Smooth muscle cell (in vitro differentiated cells): ENCODE data around the gene CCL7. TPM values are rescaled to one million over a fixed set of nuclear protein-coding genes. Genes with fewer than 3 reads are reported as not detected.

Source experiments
- DNase-seq: peaks from one replicate; lab custom pipeline; 2025; ENCODE audit not compliant: unreplicated experiment; lab: John Stamatoyannopoulos, UW
- H2AFZ ChIP-seq: fragments of 200-600 bp; sonication (generic); 2 replicates; pipeline ENCODE4 v1.6.0; 2016; ENCODE audit warnings: antibody characterized with exemption, low read depth, mild to moderate bottlenecking
- H3F3A ChIP-seq: fragments of 200-600 bp; sonication (generic); 2 replicates; pipeline ENCODE4 v1.6.0; 2017; ENCODE audit warnings: antibody characterized with exemption, low read depth
- H3K27ac ChIP-seq: fragments of 200-600 bp; sonication (generic); 2 replicates; pipeline ENCODE4 v1.5.1; 2016; ENCODE audit warnings: low read depth, mild to moderate bottlenecking
- H3K27me3 ChIP-seq: fragments of 200-600 bp; sonication (generic); 2 replicates; pipeline ENCODE4 v1.6.1; 2016; ENCODE audit warnings: low read depth, mild to moderate bottlenecking
- H3K36me3 ChIP-seq: fragments of 200-600 bp; sonication (generic); 2 replicates; pipeline ENCODE4 v1.5.1; 2016; ENCODE audit warnings: low read depth
- H3K4me1 ChIP-seq: fragments of 200-600 bp; sonication (generic); 2 replicates; pipeline ENCODE4 v1.5.1; 2016; ENCODE audit warnings: low read depth
- H3K4me2 ChIP-seq: fragments of 200-600 bp; sonication (generic); 2 replicates; pipeline ENCODE4 v1.6.0; 2016; ENCODE audit warnings: mild to moderate bottlenecking
- H3K4me3 ChIP-seq: fragments of 200-600 bp; sonication (generic); 2 replicates; pipeline ENCODE4 v1.5.1; 2016; ENCODE audit warnings: mild to moderate bottlenecking
- H3K79me2 ChIP-seq: fragments of 200-600 bp; sonication (generic); 2 replicates; pipeline ENCODE4 v1.6.0; 2016; ENCODE audit warnings: low read depth, mild to moderate bottlenecking
- H3K9ac ChIP-seq: fragments of 200-600 bp; sonication (generic); 2 replicates; pipeline ENCODE4 v1.6.0; 2016; ENCODE audit warnings: low read depth
- H3K9me3 ChIP-seq: fragments of 200-600 bp; sonication (generic); replicated peaks from 2 replicates; pipeline ENCODE4 v1.5.1; 2016; ENCODE audit warnings: low read depth
- H4K20me1 ChIP-seq: fragments of 200-600 bp; sonication (generic); 2 replicates; pipeline ENCODE4 v1.6.0; 2016; ENCODE audit warnings: low read depth
- WGBS: methylation state at CpG from one replicate; pipeline ENCODE4 v1.1.7; 2016; ENCODE audit warnings: low lambda C conversion rate; 5-methylcytosine and 5-hydroxymethylcytosine counted together
- polyA plus RNA-seq: library from polyadenylated mRNA; unstranded; fragments of >200 nt; fragmentation: Nextera tagmentation; extraction: Ambion mirVana; gene quantifications from 2 replicates; pipeline ENCODE4 v1.2.1, GENCODE V29; 2016
- total RNA-seq: library from RNA; depleted of rRNA; stranded (reverse); fragments of >200 nt; gene quantifications from 2 replicates; pipeline ENCODE4 v1.2.3, GENCODE V29; 2014
- TF ChIP-seq, protein P1 (sequence below): fragments of 200-600 bp; sonication (generic); IDR thresholded peaks from 2 replicates; pipeline ENCODE4 v1.5.1; 2017; ENCODE audit warnings: borderline replicate concordance, mild to moderate bottlenecking, antibody characterized with exemption; ENCODE audit not compliant: insufficient read depth, poor library complexity, severe bottlenecking

The CCL7 gene
- total and polyA plus RNA-seq, 2 experiments from 2014 or later, result 0.31 to 0.74 TPM

- H3K27me3 ChIP-seq, result no peaks in the 10 kb centered on the region
- H3K4me1 ChIP-seq, result no peaks in the 10 kb centered on the region
- TF ChIP-seq, protein P1, sequence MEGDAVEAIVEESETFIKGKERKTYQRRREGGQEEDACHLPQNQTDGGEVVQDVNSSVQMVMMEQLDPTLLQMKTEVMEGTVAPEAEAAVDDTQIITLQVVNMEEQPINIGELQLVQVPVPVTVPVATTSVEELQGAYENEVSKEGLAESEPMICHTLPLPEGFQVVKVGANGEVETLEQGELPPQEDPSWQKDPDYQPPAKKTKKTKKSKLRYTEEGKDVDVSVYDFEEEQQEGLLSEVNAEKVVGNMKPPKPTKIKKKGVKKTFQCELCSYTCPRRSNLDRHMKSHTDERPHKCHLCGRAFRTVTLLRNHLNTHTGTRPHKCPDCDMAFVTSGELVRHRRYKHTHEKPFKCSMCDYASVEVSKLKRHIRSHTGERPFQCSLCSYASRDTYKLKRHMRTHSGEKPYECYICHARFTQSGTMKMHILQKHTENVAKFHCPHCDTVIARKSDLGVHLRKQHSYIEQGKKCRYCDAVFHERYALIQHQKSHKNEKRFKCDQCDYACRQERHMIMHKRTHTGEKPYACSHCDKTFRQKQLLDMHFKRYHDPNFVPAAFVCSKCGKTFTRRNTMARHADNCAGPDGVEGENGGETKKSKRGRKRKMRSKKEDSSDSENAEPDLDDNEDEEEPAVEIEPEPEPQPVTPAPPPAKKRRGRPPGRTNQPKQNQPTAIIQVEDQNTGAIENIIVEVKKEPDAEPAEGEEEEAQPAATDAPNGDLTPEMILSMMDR, result no peak
- H3K9ac ChIP-seq, result no peak overlapping the region
- 44% methylated on average over 4 of the region's 4 CpGs for WGBS
- no peak for DNase-seq
- no peaks in the 10 kb centered on the region for H3K9me3 ChIP-seq
- no peak overlapping the region for H3K27ac ChIP-seq
- no peak overlapping the region for H2AFZ ChIP-seq
- H3K4me3 ChIP-seq, result no peak overlapping the region
- H3K4me2 ChIP-seq, result no peak overlapping the region
- no peaks in the 10 kb centered on the region for H3K79me2 ChIP-seq
- no peaks in the 10 kb centered on the region for H3K36me3 ChIP-seq
- no peaks in the 10 kb centered on the region for H4K20me1 ChIP-seq
- H3F3A ChIP-seq, result no peaks in the 10 kb centered on the region
Measured at GRCh38 chr17:34260861-34261260, 9.2 kb upstream of the CCL7 start.

- 92% methylated on average over 5 of the region's 5 CpGs for WGBS
- DNase-seq, result no peak
- Histone ChIP-seq H3K4me1 (no peaks in the 10 kb centered on the region), H3K4me3 (no peak overlapping the region), H3K27me3 (no peaks in the 10 kb centered on the region), H3K9me3 (no peaks in the 10 kb centered on the region), H3K79me2 (no peaks in the 10 kb centered on the region), H2AFZ (no peak overlapping the region), H3K36me3 (no peaks in the 10 kb centered on the region), H3F3A (no peaks in the 10 kb centered on the region), H3K9ac (no peak overlapping the region), H4K20me1 (no peaks in the 10 kb centered on the region), H3K4me2 (no peak overlapping the region), H3K27ac (no peak overlapping the region)
- TF ChIP-seq, protein P1, result no peak
Measured at GRCh38 chr17:34261568-34262337, 8.3 kb upstream of the CCL7 start.

- Histone ChIP-seq H3K4me1 (no peaks in the 10 kb centered on the region), H4K20me1 (no peaks in the 10 kb centered on the region), H2AFZ (no peak overlapping the region), H3K4me2 (no peak overlapping the region), H3K4me3 (no peak overlapping the region), H3F3A (no peaks in the 10 kb centered on the region), H3K9ac (no peak overlapping the region), H3K9me3 (no peaks in the 10 kb centered on the region), H3K27me3 (no peaks in the 10 kb centered on the region), H3K27ac (no peak overlapping the region), H3K36me3 (no peaks in the 10 kb centered on the region), H3K79me2 (no peaks in the 10 kb centered on the region)
- TF ChIP-seq, protein P1, result no peak
- WGBS, result 44% methylated on average over 3 of the region's 3 CpGs
- no peak for DNase-seq
Measured at GRCh38 chr17:34265711-34266110, 4.3 kb upstream of the CCL7 start.

DNA sequence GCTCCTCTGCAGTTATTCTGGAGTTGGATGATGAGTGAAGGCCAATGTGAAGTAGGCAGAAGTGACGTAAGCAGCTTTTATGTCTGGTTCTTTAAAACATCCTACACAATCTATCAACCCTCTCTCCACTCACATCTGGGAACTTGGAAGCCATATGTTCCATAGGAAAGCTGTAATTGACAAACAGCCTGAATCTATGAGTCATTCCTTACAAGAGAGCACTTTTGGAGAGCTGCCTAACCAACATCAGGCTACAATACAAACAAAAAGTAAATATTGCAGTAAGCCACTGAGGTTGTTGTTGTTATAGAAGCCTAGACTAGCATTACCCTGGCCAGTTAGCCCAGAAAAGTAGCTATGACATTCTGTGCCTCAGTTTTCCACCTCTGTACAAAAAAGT lies 5.9 kb downstream of the CCL7 start:
- TF ChIP-seq, protein P1, result no peak
- no peaks in the 10 kb centered on the region for H3K27me3 ChIP-seq
- H4K20me1 ChIP-seq, result no peaks in the 10 kb centered on the region
- no peaks in the 10 kb centered on the region for H3K79me2 ChIP-seq
- DNase-seq, result no peak
- H3K4me2 ChIP-seq, result no peak overlapping the region
- H3K4me3 ChIP-seq, result no peak overlapping the region
- WGBS, result 0% methylated on average over 1 of the region's 1 CpG
- H3K9me3 ChIP-seq, result no peaks in the 10 kb centered on the region
- H3K9ac ChIP-seq, result no peak overlapping the region
- peak overlapping the region; percentile 45 for H3K27ac ChIP-seq
- no peaks in the 10 kb centered on the region for H3K36me3 ChIP-seq
- no peaks in the 10 kb centered on the region for H3K4me1 ChIP-seq
- H3F3A ChIP-seq, result no peaks in the 10 kb centered on the region
- no peak overlapping the region for H2AFZ ChIP-seq
